ENCODE results near the gene RBP3.

The RBP3 gene

DNA sequence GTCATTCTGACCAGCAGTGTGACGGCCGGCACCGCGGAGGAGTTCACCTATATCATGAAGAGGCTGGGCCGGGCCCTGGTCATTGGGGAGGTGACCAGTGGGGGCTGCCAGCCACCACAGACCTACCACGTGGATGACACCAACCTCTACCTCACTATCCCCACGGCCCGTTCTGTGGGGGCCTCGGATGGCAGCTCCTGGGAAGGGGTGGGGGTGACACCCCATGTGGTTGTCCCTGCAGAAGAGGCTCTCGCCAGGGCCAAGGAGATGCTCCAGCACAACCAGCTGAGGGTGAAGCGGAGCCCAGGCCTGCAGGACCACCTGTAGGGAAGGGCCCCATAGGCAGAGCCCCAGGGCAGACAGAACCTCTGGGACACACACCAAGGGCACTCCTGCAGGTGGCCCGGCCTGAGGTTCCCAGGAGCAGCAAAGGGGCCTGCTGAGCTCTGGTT, 9.0 kb downstream of the RBP3 start:
- TF ChIP-seq, protein P1, sequence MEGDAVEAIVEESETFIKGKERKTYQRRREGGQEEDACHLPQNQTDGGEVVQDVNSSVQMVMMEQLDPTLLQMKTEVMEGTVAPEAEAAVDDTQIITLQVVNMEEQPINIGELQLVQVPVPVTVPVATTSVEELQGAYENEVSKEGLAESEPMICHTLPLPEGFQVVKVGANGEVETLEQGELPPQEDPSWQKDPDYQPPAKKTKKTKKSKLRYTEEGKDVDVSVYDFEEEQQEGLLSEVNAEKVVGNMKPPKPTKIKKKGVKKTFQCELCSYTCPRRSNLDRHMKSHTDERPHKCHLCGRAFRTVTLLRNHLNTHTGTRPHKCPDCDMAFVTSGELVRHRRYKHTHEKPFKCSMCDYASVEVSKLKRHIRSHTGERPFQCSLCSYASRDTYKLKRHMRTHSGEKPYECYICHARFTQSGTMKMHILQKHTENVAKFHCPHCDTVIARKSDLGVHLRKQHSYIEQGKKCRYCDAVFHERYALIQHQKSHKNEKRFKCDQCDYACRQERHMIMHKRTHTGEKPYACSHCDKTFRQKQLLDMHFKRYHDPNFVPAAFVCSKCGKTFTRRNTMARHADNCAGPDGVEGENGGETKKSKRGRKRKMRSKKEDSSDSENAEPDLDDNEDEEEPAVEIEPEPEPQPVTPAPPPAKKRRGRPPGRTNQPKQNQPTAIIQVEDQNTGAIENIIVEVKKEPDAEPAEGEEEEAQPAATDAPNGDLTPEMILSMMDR (IDR thresholded peaks at IDR 0.05; ENCODE audit: low read depth, low read length, missing control alignments), result no peak
- Histone ChIP-seq H3K36me3 (replicated peaks) (no peaks in the 10 kb centered on the region), H3K4me3 (ENCODE audit: low read depth, low read length) (no peak overlapping the region), H3K27ac (no peak overlapping the region), H3K27me3 (replicated peaks) (no peaks in the 10 kb centered on the region)
- in situ Hi-C loops (cut with HindIII; ENCODE audit: low pct_ligation_motif_present, low sequenced_read_pairs), result no loop called here
- no peak for DNase-seq

DNA sequence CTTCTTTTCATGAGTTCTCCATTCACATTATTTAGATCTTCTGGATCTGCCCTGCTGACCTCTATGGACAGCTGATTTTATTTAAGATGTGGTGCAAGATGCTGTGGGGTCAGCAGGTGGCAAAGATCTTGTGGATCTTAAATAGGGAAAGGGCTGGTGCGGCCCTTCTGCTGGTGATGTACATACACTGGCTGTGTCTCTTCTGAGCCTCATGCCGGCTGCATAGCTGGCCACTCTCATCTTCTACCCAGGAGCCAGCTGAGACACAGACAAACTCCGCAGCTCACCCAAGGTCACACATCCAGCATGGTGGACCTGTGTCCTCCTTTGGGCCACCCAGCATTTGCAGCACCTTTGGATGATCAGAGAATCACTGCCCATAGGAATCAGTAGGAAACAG, 9.7 kb downstream of the RBP3 start:
- no peak overlapping the region for H3K27ac ChIP-seq
- no peak for DNase-seq
- no peaks in the 10 kb centered on the region for H3K36me3 ChIP-seq (replicated peaks)
- TF ChIP-seq, protein P1 (IDR thresholded peaks at IDR 0.05; ENCODE audit: low read depth, low read length, missing control alignments), result no peak
- H3K27me3 ChIP-seq (replicated peaks), result no peaks in the 10 kb centered on the region
- in situ Hi-C loops (cut with HindIII; ENCODE audit: low pct_ligation_motif_present, low sequenced_read_pairs), result no loop called here
- no peak overlapping the region for H3K4me3 ChIP-seq (ENCODE audit: low read depth, low read length)

DNA sequence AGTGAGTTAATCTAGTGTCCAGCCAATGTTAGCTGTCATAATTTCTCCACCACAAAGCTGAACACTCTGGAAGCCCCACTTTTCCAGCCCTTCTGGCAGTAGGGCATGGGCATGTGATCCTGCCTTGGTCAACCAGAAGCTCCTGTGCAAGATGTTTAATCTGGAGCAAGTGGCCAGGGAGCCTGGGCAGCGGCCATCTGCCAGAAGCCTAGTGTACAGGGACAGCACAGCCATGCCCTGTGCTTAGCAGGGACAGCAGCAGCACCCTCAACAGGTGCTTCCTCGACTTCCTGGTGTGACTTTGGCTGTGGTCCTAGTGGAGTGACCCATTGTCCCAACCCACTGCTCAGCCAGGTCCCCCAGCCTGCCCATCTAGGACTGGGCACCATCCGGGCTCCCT, 10.3 kb downstream of the RBP3 start:
- TF ChIP-seq, protein P1 (IDR thresholded peaks at IDR 0.05; ENCODE audit: low read depth, low read length, missing control alignments), result no peak
- in situ Hi-C loops (cut with HindIII; ENCODE audit: low pct_ligation_motif_present, low sequenced_read_pairs), result no loop called here
- DNase-seq, result no peak
- Histone ChIP-seq H3K27ac (no peak overlapping the region), H3K4me3 (ENCODE audit: low read depth, low read length) (no peak overlapping the region), H3K36me3 (replicated peaks) (no peaks in the 10 kb centered on the region), H3K27me3 (replicated peaks) (no peaks in the 10 kb centered on the region)

DNA sequence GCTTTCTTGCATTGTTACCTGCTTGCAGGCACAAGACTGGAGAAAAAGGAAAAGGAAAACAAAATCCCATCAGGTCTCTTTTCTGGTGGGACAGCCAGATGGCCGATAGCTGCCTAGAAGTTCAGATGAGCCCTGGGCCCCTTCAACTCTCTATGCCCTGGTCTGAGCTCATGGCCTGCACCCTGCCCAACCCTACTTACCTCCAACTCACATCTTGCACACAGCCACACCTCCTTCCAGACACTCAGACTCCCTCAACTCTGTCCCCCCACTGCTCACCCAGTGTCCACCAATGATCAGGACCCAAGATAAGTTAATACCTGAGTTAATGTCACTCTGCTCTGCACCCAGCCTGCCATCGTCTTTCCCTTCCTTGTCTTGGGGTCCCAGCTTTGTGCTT, 10.9 kb downstream of the RBP3 start:
- H3K4me3 ChIP-seq (ENCODE audit: low read depth, low read length), result no peak overlapping the region
- DNase-seq, result no peak
- no peaks in the 10 kb centered on the region for H3K27me3 ChIP-seq (replicated peaks)
- in situ Hi-C loops (cut with HindIII; ENCODE audit: low pct_ligation_motif_present, low sequenced_read_pairs), result no loop called here
- H3K36me3 ChIP-seq (replicated peaks), result no peaks in the 10 kb centered on the region
- H3K27ac ChIP-seq, result no peak overlapping the region
- TF ChIP-seq, protein P1 (IDR thresholded peaks at IDR 0.05; ENCODE audit: low read depth, low read length, missing control alignments), result no peak

DNA sequence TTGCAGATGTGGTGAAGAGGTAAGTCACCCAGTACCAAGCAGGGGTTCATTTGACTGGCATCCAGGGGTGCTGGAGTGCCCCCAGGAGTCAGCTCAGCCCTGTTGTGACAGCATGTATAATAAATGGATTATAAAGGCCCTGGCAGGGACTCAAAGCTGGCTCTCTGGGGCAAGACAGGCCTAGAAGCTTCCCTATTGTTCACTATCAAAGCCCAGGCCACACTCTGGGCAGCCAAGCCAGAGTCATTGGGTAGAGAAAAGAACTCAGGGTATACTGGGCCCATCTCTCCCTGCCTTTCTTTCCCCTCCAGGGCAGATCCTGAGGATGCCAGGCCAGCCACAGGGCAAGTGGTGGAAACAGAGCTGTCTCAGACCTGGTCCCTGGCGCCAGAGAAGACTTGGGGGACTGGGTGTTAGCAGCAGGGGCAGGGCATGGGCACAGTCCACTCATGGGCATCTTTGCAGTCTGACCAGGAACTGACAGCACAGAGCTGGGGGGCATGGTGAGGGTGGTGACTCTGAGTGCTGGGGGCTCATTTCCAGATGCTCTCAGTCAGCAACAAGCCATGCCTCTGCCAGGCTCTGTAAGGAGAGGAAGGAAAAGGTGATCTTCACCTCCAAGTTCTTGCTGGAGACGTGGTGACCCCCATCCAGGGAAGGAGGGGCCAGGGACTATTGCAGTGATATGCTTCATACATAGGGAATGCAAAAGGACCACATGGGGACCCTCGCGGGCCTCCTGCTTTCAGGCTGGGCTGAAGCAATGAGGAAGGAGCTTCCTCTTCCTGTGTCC, 11.7 kb downstream of the RBP3 start:
- TF ChIP-seq, protein P1 (IDR thresholded peaks at IDR 0.05; ENCODE audit: low read depth, low read length, missing control alignments), result no peak
- H3K27me3 ChIP-seq (replicated peaks), result no peaks in the 10 kb centered on the region
- no peak overlapping the region for H3K4me3 ChIP-seq (ENCODE audit: low read depth, low read length)
- DNase-seq, result no peak
- no peaks in the 10 kb centered on the region for H3K36me3 ChIP-seq (replicated peaks)
- in situ Hi-C loops (cut with HindIII; ENCODE audit: low pct_ligation_motif_present, low sequenced_read_pairs), result no loop called here
- H3K27ac ChIP-seq, result no peak overlapping the region
